Suppressor macrophage treated with lipopolysaccharide for 1 hour (primary cell): Measurements from ENCODE around the gene RAC2.
"Not testable (repeated sequence)": the region's sequence is repeated elsewhere in the genome, so short reads cannot be mapped to it uniquely, and the experiment has no call there.

Experiments
- DNase-seq, 3 donors: peaks; one replicate each; pipeline ENCODE4 v3.0.0-alpha.2; 2020 to 2022

RAC2 gene

DNA sequence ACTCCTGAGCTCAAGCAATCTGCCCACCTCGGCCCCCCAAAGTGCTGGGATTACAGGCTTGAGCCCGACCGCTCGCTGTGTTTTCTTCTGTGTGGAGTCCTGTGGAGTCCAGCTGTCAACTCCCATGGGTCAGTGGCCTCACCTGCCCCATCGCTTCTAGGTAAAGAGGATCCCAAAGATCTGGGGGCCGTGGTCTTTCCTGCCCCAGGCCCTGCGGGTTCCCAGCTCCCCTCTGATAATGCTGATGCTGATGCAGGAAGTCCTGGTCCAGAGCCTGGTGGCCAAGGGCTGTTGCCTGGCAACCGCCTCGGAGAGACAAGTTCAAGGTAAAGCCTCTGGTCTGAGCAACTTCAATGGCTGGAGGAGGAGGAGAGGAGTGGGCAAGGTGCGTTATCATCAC is 41.4 kb downstream of the RAC2 start:
- DNase-seq = no peak

DNA sequence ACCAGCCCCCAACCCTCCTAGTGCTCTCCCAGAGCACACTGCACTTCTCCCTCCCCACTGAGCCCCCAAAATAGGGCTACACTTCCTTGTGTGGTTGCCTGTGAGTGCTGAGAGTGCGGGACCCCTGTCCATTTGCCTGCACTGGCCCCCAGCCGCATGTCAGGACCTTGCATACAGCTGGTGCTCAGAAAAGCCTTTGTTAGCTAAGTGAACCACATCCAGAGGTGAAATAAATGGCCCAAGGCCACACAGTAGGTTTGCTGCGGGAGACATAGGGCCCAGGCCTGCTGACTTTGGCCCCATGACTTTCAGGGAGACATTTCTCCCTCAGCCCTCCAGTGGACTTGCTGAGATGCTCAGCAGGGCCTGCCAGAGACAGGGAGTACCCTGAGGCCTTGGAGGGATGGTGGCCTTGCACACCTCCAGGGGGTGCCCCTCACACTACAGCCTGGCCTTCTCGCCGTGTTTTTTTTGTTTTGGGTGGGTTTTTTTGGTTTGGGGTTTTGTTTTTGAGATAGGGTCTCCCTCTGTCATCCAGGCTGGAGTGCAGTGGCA is 42.0 kb downstream of the RAC2 start:
- no peak for DNase-seq

DNA sequence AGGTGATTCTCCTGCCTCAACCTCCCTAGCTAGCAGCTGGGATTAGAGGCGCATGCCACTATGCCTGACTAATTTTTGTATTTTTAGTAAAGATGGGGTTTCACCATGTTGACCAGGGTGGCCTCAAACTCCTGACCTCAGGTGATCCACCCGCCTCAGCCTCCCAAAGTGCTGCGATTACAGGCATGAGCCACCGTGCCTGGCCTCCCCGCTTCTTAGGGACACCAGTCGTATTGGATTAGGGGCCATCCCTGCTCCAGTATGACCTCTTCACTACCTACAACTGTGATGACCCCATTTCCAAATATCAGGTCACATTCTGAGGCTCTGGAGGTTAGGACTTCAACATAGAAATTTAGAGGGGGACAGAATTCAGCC is 42.6 kb downstream of the RAC2 start:
- not testable (repeated sequence) for DNase-seq

DNA sequence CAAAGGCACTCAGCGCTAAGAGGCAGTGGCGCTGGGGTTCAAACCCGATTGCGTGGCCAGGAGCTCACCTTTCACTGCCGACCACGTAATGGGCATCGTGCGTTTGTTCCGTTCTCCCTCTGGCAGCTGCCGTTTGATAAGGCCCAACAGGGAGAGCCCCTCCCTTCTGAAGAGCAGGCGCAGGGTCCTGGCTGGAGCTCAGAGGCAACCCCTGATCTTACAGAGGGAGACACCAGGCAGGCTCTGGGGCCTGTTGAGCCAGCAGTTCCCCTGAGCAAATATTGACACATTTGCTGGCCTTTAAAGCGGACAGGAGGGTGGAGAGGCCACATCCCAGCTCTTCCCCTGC is 44.3 kb downstream of the RAC2 start:
- no peak for DNase-seq

DNA sequence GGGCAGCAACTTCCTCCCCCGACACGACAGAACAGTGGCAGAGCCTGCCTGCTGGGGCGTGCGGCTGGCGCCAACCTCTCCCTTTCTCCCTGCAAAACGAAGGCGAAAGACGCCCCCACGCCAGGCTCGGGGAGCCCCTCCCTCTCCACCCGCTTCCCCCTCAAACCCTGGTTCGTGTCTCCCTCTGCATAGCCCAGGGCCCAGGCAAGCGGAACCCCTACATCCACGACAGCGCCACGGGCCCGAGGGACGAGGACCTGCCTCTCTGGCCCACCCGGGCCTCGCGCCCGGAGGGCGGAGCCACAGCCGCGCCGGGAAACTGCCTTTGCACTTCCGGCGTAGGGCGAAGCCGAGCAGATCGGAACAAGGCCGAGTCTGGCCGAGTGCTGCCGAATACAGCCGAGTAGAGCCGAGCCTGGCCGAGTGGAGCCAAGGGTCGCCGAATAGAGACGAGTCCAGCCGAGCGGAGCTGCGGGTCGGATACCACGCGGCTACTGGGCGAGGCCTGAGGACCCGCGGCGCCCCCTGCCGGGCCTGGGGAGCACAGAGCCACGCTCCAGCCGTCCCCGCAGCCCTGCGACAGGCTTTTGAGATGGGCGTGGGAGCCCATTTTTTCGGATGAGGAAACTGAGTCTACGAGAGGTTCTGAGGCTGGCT is 44.8 kb downstream of the RAC2 start:
- peak; percentile 99 for DNase-seq

DNA sequence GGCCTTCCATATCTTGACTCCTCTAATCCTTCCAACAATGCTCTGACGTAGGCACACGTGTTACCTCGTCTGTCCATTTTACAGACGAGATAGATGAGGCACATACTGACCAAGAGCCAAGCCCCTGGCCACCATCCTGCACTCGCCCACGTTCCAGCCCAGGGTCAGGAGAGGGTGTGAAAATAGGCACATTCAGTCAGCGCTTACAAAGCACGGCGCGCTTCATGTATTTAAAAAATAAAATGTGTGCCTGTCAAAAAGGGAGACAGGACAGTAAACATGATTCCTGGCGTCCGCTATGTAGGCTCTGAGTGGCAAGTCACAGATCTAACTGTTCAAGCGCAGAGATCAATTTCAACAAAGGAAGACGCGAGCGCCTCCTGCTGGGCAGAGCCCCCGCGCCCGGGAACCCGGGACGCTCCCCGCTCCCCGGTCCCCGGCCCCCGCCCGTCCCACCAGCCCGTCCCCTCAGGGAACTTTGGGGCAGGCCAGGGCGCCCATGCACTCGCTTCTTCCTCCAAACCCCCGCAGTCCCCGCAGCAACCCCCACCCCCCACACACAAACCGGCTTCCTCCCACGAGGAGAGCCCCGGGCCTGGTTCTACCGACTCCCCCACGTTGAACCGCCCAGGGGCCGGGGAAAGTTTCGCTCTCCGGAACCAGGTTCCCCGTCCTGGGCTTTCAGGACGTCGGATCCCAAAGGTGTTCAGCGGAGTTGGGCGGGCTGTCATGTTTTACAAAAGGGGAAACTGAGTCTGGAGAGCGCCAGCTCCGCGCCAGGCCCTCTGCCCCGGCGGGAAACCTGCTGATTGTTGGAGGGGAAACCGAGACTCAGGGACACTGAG is 45.6 kb downstream of the RAC2 start:
- DNase-seq = peak; percentile 85 to 94 (median 90)

DNA sequence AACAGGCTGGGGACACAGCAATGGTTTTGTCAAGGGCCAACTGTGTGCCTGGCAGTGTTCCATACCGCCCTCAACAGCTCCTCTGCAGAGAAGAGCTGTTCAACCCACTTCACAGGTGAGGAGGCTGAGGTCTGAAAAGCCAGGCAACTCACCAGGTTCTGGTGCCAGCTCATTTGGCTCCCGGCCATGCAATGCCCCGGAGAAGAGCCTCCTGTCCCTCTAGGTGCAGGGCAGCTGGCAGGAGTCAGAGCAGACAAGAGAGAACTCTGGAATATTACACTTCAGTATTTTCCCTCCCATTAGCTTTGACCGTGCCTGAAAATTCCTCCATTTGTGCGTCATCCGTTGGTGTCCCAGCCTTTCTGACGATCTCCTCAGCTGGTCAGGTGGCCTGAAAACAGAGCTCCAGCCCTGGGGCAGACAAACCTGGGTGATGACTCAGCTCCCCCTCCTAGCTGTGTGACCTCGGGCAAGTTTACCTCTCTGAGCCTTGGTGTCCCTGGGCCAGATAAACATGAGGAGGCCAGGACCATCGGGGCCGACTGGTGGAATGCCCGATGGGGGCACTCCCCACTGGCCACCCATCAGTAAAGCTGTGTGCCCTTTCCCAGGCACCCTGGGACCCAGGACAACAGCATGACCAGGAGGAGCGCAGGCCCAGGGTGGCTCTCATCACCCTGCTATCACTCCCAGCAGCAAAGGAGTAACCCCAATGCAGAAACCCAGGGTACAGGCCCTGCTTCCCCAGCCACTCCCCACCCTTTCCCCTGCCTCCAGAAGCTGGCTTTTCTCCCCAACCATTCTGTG is 46.4 kb downstream of the RAC2 start:
- DNase-seq = no peak

DNA sequence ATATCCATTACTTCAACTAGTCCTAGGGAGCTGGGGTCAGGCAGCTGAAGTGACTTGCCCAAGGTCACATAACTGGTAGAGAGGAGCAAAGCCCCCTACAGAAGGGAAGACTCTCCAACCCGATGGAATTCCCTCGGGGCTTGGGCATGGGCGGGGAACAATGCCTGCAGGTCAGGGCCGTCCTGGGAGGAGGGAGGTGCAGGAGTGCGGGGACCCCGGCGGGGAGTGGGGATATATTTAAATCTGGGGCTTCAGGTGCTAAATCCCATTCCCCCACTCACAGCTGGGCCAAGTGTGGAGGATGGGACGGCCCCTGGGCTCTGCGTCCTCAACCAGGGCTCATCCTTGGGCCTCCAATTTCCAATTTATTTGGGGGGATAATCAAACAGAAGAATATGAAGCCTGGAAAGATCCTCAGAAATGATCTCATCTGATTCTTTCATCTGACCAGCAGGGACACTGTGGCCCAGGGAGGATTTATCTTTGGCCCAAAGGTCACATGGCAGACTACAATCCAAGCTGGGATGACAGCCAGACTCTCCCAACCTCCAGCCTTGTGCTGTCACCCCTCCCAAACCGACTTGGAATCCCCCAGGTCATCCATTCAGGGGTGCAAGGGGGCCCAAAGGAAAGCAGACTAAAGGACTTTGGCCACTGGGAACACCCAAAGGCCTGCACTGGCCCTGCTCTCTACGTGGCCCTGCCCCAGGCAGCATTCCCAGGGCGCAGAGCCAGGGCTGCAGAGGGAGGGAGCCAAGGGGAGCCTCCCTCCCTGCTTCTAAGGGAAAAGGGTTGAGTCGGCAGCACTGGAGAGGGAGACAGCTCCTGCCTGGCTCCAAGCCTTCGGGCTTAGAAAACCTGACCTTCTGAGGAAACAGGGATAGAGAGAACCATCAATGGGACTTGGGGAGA is 47.3 kb downstream of the RAC2 start:
- DNase-seq = no peak

DNA sequence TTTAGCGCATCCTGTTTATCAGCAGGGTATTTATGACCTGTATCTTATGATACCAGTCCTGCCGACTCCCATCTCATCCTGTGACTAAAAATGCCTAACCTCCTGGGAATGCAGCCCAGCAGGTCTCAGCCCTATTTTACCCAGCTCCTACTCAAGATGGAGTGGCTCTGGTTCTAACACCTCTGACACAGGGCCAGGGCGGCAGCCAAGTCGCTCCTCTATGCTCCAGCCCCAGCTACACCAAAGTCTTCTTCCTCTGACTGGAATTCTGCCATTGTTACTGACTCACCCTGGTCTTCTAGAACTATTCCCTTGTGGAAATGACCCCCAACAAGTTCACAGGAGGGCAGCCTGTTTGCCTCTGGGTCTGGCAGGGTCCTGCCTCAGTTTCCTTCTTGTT is 48.1 kb downstream of the RAC2 start:
- no peak for DNase-seq

DNA sequence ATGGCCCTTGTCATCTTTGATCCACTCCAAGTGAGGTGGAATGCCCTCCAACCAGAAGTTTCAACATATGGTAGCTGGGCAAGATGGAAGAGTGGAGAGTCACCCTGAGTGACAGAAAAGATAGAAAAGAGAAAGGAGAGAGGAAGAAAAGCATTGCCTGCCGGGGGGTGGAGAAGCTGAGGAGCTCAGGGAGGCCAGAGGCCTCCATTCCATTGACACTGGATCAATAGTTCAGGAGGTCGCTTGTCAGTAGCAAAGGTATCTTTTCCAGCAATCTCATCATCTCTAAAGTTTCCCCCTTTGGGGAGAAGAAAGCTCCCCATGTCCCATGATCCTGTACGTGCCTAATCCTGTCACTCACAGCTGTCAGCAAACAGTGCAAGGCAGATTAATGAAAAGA is 49.3 kb downstream of the RAC2 start:
- no peak for DNase-seq

DNA sequence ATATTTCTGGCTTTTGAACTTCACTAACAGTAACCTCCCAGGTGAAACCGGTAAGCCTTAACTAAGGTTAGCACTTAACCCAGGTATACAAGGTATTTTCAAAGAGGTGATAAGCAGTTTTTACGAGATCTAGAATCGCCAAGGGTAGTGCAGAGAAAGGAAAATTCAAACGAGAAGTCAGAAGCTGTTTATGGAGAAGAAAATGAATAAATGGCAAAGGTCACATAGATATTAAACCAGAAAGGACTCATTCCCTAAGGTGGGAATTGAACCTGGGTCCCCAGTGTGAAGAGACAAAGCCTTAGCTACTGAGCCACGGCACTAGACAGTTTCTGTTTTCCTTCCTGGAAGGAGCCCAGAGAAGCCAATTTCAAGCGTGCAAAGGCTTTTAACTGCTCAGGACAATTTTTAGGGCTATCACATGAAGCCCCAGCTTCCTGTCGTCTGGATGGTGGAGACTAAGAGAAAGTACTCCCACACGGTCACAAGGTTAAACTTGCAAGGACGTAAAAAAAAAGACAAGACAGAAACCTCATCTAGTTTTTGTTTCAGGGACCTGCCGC is 50.4 kb downstream of the RAC2 start:
- DNase-seq = peak; percentile 60 to 74 (median 69)

DNA sequence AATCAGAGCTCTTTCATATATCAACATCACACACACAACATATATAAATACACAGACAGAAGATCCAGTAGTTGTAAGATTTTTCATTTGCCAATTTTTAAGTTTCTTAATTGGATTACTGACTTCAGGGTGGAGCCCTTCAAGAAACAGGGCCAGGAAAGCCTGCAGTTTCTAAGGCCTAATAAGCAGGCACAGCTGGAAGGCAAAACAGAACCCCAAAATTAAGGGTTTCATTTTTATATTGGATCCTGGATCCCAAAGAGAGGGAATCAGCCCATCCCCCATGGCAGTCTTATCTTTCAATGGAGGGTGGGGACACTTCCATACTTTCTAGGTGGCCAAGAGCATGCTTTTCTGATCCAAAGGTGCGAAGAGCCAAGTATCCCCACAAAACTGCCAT is 51.3 kb downstream of the RAC2 start:
- no peak for DNase-seq

DNA sequence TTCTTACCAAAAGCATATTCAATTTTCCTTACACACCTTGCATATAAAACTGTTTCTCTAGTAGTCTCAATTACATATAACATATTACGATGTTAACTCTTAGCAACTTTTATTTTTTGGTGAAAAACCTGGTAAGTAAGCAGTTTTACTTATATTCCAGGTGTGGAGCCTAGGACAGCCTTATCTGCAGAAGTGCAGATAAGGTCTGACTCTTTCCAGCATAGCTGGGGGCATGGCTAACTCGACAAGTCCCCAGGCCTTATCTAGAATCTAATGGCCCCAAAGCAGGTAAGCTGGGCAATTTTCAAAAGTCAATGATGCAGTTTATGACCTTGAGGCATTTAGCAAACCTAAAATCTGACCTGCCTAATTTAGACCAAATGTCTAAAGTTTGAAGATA is 51.9 kb downstream of the RAC2 start:
- DNase-seq = no peak

DNA sequence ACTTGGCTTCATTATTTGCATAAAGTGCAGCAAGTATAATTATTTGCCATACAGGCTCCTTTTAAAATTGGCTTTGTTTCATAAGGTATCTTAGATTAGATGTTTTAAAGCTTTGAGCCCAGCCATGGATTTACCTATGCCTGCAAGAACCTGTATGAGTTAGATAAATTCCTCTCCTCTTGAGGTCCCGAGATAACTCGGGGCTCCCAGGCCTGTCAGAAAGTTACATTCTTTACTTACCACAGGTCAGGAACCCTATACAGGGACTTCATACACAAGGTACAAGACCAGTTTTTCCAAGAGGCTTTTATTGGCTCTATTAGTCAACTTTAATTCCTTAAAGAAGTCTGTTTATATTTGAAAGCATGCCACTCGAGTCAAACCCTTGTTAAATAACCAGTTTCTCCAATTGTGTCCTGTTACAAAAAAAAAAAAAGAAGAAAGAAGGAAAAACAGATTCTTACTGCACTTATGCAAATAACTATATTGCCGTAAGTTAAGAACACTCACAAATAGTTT is 53.7 kb downstream of the RAC2 start:
- no peak for DNase-seq

DNA sequence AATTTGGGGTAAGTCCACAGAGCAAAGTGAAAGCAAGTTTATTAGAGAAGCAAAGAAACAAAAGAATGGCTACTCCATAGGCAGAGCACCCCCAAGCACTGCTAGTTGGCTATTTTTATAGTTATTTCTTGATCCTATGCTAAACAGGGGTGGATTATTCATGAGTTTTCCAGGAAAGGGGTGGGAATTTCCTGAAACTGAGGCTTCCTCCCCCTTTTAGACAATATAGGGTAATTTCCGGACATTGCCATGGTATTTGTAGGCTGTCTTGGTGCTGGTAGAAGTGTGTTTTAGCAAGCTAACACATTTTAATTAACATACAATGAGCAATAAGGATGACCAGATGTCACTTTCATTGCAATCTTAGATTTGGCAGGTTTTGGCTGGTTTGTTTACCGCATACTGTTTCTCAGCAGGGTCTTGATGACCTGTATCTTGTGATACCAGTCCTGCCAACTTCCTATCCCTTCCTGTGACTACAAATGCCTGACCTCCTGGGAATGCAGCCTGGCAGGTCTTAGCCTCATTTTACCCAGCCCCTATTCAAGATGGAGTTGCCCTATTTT is 55.1 kb downstream of the RAC2 start:
- DNase-seq = peak; percentile 36 to 69 (median 55)

DNA sequence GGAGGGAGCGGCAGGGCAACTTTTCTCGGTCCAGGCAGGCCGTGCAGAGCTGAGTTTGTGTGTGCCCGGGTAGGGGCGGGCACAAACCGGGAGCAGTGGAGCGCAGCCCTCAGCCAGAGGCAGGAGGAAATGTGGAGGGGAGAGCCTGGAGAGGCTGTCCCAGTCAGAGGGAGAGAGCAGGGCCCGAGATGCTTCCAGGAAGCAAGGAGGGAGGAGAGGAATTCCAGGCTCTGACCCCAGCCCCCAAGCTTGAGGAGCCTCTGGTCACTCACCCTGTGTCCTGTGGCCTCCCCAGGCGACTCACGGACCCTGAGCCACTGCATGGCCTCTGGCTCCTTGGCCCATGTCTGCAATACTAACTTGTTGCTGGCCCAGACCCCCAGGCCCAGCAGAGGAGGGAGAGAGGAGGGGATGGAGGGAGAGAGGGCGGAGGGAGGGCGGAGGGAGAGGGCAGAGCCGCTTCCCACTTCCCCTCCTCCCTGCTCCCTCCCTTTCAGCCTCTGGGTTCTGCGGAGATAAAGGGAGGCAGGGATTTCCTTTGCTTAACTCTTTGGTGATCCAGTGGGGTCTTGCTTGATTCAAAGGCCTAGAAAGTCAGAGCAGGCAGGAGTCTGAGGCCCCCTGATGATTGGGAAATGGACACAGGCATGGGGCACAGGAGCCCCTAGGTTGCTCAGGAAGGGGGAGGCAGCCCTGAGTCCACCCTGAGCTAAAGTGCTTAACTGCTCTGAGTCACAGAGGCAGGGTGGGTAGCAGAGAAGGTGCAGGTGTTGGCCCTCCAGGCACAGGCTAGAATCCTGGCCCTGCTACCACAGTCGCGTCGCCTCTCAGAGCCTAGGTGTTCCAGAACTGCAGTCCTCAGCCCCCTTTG is 55.9 kb downstream of the RAC2 start, which contains the start of gene C1QTNF6:
C1QTNF6 (minus strand) TSS at position 357 of the 871 bp plus-strand sequence; CDS start at position 323, 34 bp downstream.
- DNase-seq = no peak

DNA sequence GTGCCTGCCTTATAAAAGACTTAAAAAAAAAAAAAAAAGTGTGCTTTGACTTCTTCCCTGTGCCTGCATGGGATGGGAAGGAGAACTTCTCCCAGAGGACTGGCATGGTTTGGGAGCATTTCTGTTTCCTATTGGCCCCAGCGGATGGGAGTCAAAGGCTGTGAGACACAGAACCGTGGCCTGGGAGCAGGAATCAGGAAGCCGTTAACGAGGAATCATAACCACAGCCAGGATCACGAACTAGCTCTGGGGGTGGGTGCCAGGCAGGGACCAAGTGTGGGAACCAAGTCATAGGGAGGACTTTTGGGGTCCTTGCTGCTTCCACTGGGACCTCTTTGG is 56.5 kb downstream of the RAC2 start:
- DNase-seq = no peak

DNA sequence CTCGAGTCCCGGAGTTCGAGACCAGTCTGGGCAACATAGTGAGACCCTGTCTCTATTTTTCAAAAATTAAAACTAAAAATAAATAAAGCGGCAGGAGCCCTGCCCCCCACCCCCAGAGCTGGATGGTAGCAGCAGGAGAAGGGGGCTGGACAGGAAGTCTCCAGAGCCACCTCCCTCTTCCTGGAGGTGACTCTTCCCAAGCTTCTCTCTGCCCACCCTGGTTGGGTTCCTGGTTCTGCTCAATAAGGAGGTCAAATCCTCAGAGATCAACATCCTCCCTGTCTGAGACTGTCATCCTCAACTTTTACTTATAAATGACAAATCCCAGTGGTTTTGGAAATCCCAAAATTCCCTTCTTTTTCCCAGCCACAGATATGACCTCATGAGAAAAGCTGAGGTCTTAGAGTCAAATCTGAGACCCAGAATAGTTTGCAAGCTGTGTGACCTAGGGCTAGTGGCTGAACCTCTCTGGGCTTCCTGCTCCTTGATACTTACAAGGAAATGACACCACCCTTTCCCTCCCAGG is 57.0 kb downstream of the RAC2 start:
- peak; percentile 24 to 57 (median 44) for DNase-seq

DNA sequence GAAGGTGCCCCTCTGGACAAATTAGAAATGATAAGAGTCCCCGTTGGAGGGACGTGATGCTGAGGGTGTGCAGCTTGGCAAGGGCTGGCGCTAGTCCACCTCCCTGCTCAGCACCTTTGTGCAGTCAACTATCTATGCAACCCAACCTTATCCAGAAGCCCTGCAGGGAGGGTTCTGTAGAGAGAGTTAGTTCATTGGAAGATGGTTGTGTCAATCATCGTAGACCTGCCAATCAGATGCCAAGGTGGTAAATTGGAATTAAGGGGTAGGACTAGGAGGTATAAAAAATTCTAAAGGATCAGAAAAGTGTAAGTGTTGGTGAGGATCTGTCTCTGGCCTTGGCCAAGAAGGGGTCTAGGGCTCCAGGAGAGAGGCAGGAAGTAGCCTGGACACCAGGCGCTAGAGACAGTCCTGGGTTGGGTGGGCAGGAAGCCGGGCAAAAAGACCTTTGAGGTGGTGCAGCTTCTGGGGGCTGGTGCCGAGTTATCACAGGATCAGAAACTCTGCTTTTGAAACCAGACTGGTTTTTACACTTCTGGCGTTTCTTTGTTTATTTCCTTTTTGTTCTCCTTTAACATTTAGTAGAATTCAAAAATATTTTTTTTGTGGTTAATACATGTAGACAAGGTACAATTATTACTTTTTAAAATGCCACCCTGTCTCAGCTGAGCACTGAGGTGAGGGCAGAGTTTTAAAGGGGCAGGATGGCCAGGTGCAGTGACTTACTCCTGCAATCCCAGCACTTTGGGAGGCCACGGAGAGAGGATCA is 57.7 kb downstream of the RAC2 start:
- peak; percentile 49 to 67 (median 61) for DNase-seq
